Progenitor cell of endocrine pancreas (in vitro differentiated cells): ENCODE data around the gene STRIP1. TPM values are rescaled to one million over a fixed set of nuclear protein-coding genes. Genes with fewer than 3 reads are reported as not detected.

Source experiments
- DNase-seq: peaks from one replicate; pipeline ENCODE4 v3.0.0; 2021; ENCODE audit warnings: low spot score; ENCODE audit not compliant: unreplicated experiment
- H3K27ac Mint-ChIP-seq: 2 replicates; pipeline ENCODE4 v1.8.0; 2021; ENCODE audit warnings: mild to moderate bottlenecking, moderate library complexity, mixed read lengths
- H3K27me3 Mint-ChIP-seq: 2 replicates; pipeline ENCODE4 v1.8.0; 2021; ENCODE audit warnings: mixed read lengths
- H3K36me3 Mint-ChIP-seq: 2 replicates; pipeline ENCODE4 v1.8.0; 2022; ENCODE audit warnings: mixed read lengths; ENCODE audit not compliant: insufficient read depth
- H3K4me1 Mint-ChIP-seq: 2 replicates; pipeline ENCODE4 v1.8.0; 2021; ENCODE audit warnings: low read depth, mixed read lengths
- H3K4me3 Mint-ChIP-seq: 2 replicates; pipeline ENCODE4 v1.8.0; 2021; ENCODE audit warnings: low read depth, mild to moderate bottlenecking, moderate library complexity, mixed read lengths
- H3K9me3 Mint-ChIP-seq: 2 replicates; pipeline ENCODE4 v1.8.0; 2021; ENCODE audit warnings: low read depth, mixed read lengths
- CTCF ChIP-seq: fragments of 200-600 bp; sonication (generic); IDR thresholded peaks from one replicate; pipeline ENCODE4 v1.5.0; 2021; ENCODE audit warnings: antibody characterized with exemption, mild to moderate bottlenecking; ENCODE audit not compliant: unreplicated experiment
- total RNA-seq: library from RNA; stranded (reverse); gene quantifications from 2 replicates; pipeline ENCODE4 v1.2.1, GENCODE V29; 2021

The STRIP1 gene
- total RNA-seq, 1 donor from 2014 or later = 79.1 TPM

GRCh38 chr1:109995536-109995935 is 38.9 kb upstream of the STRIP1 start:
- no peak for TF ChIP-seq CTCF
- Mint-ChIP-seq H3K9me3 (no peaks in the 10 kb centered on the region), H3K4me3 (no peak overlapping the region), H3K36me3 (peaks cover 4% of the 10 kb centered on the region), H3K4me1 (peaks cover 37% of the 10 kb centered on the region), H3K27ac (peak overlapping the region; percentile 9), H3K27me3 (no peaks in the 10 kb centered on the region)
- DNase-seq = no peak

GRCh38 chr1:109996476-109996875 is 37.9 kb upstream of the STRIP1 start:
- DNase-seq = no peak
- peaks cover 30% of the 10 kb centered on the region for H3K4me1 Mint-ChIP-seq
- no peak for TF ChIP-seq CTCF
- H3K27ac Mint-ChIP-seq = no peak overlapping the region
- no peaks in the 10 kb centered on the region for H3K9me3 Mint-ChIP-seq
- no peak overlapping the region for H3K4me3 Mint-ChIP-seq
- H3K27me3 Mint-ChIP-seq = no peaks in the 10 kb centered on the region
- peaks cover 2% of the 10 kb centered on the region for H3K36me3 Mint-ChIP-seq

GRCh38 chr1:109997204-109997866 is 37.1 kb upstream of the STRIP1 start:
- H3K36me3 Mint-ChIP-seq = peaks cover 2% of the 10 kb centered on the region
- no peaks in the 10 kb centered on the region for H3K9me3 Mint-ChIP-seq

GRCh38 chr1:109997867-109998229 is 36.6 kb upstream of the STRIP1 start:
- TF ChIP-seq CTCF = no peak
- Mint-ChIP-seq H3K27ac (no peak overlapping the region), H3K27me3 (no peaks in the 10 kb centered on the region), H3K36me3 (peaks cover 2% of the 10 kb centered on the region), H3K4me1 (peaks cover 32% of the 10 kb centered on the region), H3K9me3 (no peaks in the 10 kb centered on the region), H3K4me3 (no peak overlapping the region)
- DNase-seq = no peak

More at GRCh38 chr1:109997204-109997866, 37.1 kb upstream of the STRIP1 start:
- Mint-ChIP-seq H3K4me3 (no peak overlapping the region), H3K27ac (peak overlapping the region; percentile 80), H3K4me1 (peaks cover 29% of the 10 kb centered on the region), H3K27me3 (no peaks in the 10 kb centered on the region)
- no peak for TF ChIP-seq CTCF
- DNase-seq = no peak

GRCh38 chr1:110002695-110003094 is 31.7 kb upstream of the STRIP1 start:
- no peaks in the 10 kb centered on the region for H3K36me3 Mint-ChIP-seq
- no peak overlapping the region for H3K4me3 Mint-ChIP-seq
- H3K27ac Mint-ChIP-seq = peak overlapping the region; percentile 85
- H3K9me3 Mint-ChIP-seq = no peaks in the 10 kb centered on the region
- DNase-seq = no peak
- H3K4me1 Mint-ChIP-seq = peaks cover 50% of the 10 kb centered on the region
- no peaks in the 10 kb centered on the region for H3K27me3 Mint-ChIP-seq
- TF ChIP-seq CTCF = no peak
